GM18507 (cell line): ENCODE results near the gene PAPPA2.
"Not testable (repeated sequence)": the region's sequence is repeated elsewhere in the genome, so short reads cannot be mapped to it uniquely, and the experiment has no call there.

Source experiments
- DNase-seq: peaks from one replicate; pipeline ENCODE4 v3.0.0; 2011; ENCODE audit warnings: low read depth; ENCODE audit not compliant: insufficient read length; ENCODE audit errors: extremely low spot score
- FAIRE-seq: peaks from 2 replicates; lab custom pipeline; 2011; peaks lifted over from hg19 to GRCh38; lab: Jason Lieb, UNC

Gene PAPPA2

GRCh38 chr1:176462674-176463378 lies at the start of gene PAPPA2:
PAPPA2 (plus strand) TSS chr1:176463175; CDS start chr1:176556323, 93,148 bp downstream.
- DNase-seq: no peak
- no peak for FAIRE-seq

- DNase-seq: no peak
- no peak for FAIRE-seq
These were observed 46.2 kb upstream of the PAPPA2 start for GRCh38 chr1:176416777-176417176.

- not testable (repeated sequence) for FAIRE-seq, DNase-seq
These were observed 43.4 kb upstream of the PAPPA2 start for GRCh38 chr1:176419608-176420007.

GRCh38 chr1:176434234-176434633 lies 28.7 kb upstream of the PAPPA2 start:
- no peak for FAIRE-seq

GRCh38 chr1:176436251-176436650 lies 26.7 kb upstream of the PAPPA2 start:
- FAIRE-seq (no peak), DNase-seq (no peak)

More at GRCh38 chr1:176434234-176434633, 28.7 kb upstream of the PAPPA2 start:
- no peak for DNase-seq

- no peak for DNase-seq
- FAIRE-seq: no peak
These were observed 22.8 kb upstream of the PAPPA2 start for GRCh38 chr1:176440176-176440575.

GRCh38 chr1:176444286-176444685 lies 18.7 kb upstream of the PAPPA2 start:
- DNase-seq (no peak), FAIRE-seq (no peak)

GRCh38 chr1:176445402-176445801 lies 17.6 kb upstream of the PAPPA2 start:
- FAIRE-seq (no peak), DNase-seq (no peak)

- no peak for DNase-seq
- FAIRE-seq: no peak
These were observed 14.6 kb upstream of the PAPPA2 start for GRCh38 chr1:176448340-176448739.

- FAIRE-seq (no peak), DNase-seq (no peak)
These were observed 12.4 kb upstream of the PAPPA2 start for GRCh38 chr1:176450526-176450925.

- DNase-seq, FAIRE-seq: not testable (repeated sequence)
These were observed 11.2 kb upstream of the PAPPA2 start for GRCh38 chr1:176451741-176452140.

GRCh38 chr1:176456795-176457194 lies 6.2 kb upstream of the PAPPA2 start:
- DNase-seq (no peak), FAIRE-seq (no peak)

- FAIRE-seq (no peak), DNase-seq (no peak)
These were observed 2.2 kb upstream of the PAPPA2 start for GRCh38 chr1:176460544-176461336.

- DNase-seq (no peak), FAIRE-seq (no peak)
These were observed 1.4 kb upstream of the PAPPA2 start for GRCh38 chr1:176461576-176461975.

GRCh38 chr1:176466514-176466913 lies 3.5 kb downstream of the PAPPA2 start:
- no peak for FAIRE-seq
- no peak for DNase-seq

GRCh38 chr1:176469450-176470010 lies 6.6 kb downstream of the PAPPA2 start:
- DNase-seq: no peak

GRCh38 chr1:176471338-176472121 lies 8.6 kb downstream of the PAPPA2 start:
- FAIRE-seq (no peak), DNase-seq (no peak)

More at GRCh38 chr1:176469450-176470010, 6.6 kb downstream of the PAPPA2 start:
- FAIRE-seq: no peak

- DNase-seq (no peak), FAIRE-seq (no peak)
These were observed 17.0 kb downstream of the PAPPA2 start for GRCh38 chr1:176479971-176480370.

- FAIRE-seq (no peak), DNase-seq (no peak)
These were observed 17.8 kb downstream of the PAPPA2 start for GRCh38 chr1:176480750-176481149.

- DNase-seq (no peak), FAIRE-seq (no peak)
These were observed 22.1 kb downstream of the PAPPA2 start for GRCh38 chr1:176485083-176485482.
